ENCODE results near the gene LARP1.

The LARP1 gene

DNA sequence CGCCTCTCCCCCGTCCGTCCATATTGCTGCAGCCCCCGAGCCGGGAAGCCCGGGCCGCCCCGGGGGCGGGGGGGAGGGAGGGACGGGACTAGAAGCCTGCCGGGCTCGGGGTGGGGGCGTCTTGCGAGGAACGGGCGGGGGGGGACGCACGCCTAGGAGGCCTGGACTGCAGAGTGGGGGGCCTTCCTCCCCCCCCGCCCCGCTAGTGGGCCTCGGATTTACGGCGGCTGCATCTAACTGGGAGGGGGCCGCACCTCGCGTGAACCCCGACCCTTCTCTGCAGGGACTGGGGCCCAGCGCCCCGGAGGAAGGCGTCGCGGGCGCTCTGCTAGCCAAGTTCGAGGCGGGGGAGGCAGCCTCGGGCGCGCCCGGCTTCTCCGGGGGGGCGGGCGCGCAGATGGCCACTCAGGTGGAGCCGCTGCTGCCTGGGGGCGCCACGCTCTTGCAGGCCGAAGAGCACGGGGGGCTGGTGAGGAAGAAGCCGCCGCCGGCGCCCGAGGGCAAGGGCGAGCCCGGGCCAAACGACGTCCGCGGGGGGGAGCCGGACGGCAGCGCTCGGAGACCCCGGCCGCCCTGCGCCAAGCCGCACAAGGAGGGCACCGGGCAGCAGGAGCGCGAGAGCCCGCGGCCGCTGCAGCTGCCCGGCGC lies at the start of gene LARP1:
Gene LARP1, plus strand, starts transcription at position 17 of the 648 bp plus-strand sequence. Its CDS starts 381 bp downstream, at position 398.
- TF ChIP-seq, protein P1, sequence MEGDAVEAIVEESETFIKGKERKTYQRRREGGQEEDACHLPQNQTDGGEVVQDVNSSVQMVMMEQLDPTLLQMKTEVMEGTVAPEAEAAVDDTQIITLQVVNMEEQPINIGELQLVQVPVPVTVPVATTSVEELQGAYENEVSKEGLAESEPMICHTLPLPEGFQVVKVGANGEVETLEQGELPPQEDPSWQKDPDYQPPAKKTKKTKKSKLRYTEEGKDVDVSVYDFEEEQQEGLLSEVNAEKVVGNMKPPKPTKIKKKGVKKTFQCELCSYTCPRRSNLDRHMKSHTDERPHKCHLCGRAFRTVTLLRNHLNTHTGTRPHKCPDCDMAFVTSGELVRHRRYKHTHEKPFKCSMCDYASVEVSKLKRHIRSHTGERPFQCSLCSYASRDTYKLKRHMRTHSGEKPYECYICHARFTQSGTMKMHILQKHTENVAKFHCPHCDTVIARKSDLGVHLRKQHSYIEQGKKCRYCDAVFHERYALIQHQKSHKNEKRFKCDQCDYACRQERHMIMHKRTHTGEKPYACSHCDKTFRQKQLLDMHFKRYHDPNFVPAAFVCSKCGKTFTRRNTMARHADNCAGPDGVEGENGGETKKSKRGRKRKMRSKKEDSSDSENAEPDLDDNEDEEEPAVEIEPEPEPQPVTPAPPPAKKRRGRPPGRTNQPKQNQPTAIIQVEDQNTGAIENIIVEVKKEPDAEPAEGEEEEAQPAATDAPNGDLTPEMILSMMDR (conservative IDR thresholded peaks at IDR 0.05; ENCODE audit: low read depth), result no peak
- POLR2A ChIA-PET (ENCODE audit: low non-redundant PET), result no interaction called here
- CTCF ChIA-PET, result no interaction called here
- peak; percentile 37 for DNase-seq (ENCODE audit: low spot score)
- H3K27ac ChIP-seq, result peak within 1 kb of the TSS; percentile 87

DNA sequence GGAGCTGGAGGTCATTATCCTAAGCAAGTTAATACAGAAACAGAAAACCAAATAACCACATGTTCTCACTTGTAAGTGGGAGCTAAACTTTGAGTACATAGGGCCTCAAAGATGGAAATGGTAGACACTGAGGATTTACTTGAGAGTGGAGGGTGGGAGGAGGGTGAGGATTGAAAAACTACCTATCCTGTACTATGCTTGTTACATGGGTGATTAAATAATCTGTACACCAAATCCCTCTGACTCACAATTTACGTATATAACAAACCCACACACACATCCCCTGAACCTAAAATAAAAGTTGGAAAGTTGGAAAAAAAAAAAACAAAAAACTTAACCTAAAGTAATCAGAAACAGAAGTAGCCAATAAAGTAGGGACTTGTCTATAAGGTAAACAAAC lies 48.8 kb upstream of the LARP1 start:
- TF ChIP-seq, protein P1 (conservative IDR thresholded peaks at IDR 0.05; ENCODE audit: low read depth), result no peak
- no peak overlapping the region for H3K27ac ChIP-seq
- no peak for DNase-seq (ENCODE audit: low spot score)
- CTCF ChIA-PET, result no interaction called here
- POLR2A ChIA-PET (ENCODE audit: low non-redundant PET), result no interaction called here

DNA sequence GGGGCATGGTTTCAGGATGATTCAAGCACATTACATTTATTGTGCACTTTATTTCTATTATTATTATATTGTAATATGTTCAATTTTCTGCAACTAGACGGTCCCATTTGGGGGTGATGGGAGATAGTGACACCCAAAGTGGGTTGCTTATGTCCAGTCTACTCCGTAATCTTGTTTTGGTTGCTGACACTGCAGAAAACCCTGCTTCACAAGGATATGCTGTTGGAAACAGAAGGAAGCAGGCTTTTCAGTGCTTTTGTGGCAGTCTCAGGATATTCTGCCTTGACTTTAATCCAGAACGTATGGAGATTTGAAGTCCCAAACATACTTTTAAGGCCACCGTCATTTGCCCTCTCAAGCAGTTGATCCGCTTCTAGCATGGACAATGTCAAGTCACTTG lies 47.5 kb upstream of the LARP1 start:
- ChIA-PET CTCF (interaction anchor here (0.6 to 1.0 kb wide), 2 partner anchors 9 to 782 kb away, joined by 3 read pairs; no protein-coding TSS in a partner anchor), POLR2A (ENCODE audit: low non-redundant PET) (no interaction called here)

DNA sequence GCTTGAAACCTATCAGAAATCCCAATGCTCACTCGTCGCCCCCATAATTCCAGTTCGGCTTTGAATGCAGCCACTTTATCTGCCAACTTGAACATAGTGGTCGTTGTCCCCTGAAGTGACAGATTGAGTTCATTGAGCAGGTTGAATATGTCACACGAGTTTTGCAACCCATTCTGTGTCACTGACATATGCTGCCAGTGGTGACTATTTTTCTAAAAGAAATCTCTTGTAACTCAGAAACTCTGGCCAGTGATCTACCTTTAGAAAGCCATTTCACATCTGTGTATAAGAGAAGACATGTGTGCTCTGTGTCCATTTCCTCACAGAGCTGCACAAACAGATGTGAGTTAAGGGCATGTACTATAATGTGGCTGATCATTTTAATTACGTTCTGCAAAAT lies 47.0 kb upstream of the LARP1 start:
- TF ChIP-seq, protein P1 (conservative IDR thresholded peaks at IDR 0.05; ENCODE audit: low read depth), result no peak
- ChIA-PET POLR2A (ENCODE audit: low non-redundant PET) (no interaction called here), CTCF (interaction anchor here (1.0 kb wide), 1 partner anchor 10 kb away, joined by 3 read pairs; no protein-coding TSS in a partner anchor)
- H3K27ac ChIP-seq, result no peak overlapping the region
- no peak for DNase-seq (ENCODE audit: low spot score)

More for the DNA sequence above, 47.5 kb upstream of the LARP1 start:
- no peak for DNase-seq (ENCODE audit: low spot score)
- no peak overlapping the region for H3K27ac ChIP-seq
- TF ChIP-seq, protein P1 (conservative IDR thresholded peaks at IDR 0.05; ENCODE audit: low read depth), result no peak

DNA sequence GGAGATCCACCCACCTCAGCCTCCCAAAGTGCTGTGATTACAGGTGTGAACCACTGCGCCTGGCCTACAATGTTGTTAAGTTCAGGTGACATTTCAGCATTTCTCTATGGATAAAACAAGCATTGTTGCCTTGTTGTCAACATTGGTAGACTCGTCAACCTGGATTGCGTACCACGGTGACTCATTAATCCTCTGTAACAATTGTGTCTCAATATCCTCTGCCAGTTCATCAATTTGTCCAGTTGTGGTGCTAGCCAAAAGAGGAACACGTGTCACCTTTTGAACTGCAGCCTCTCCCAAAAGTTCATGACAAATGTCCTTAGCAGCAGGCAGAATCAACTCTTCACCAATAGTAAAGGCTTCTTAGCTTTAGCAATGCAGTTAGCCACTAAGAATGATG lies 46.3 kb upstream of the LARP1 start:
- ChIA-PET POLR2A (ENCODE audit: low non-redundant PET) (no interaction called here), CTCF (interaction anchor here (0.7 kb wide), 1 partner anchor 675 kb away, joined by 7 read pairs; no protein-coding TSS in a partner anchor)
- peak; percentile 49 for DNase-seq (ENCODE audit: low spot score)
- TF ChIP-seq, protein P1 (conservative IDR thresholded peaks at IDR 0.05; ENCODE audit: low read depth), result no peak
- no peak overlapping the region for H3K27ac ChIP-seq

DNA sequence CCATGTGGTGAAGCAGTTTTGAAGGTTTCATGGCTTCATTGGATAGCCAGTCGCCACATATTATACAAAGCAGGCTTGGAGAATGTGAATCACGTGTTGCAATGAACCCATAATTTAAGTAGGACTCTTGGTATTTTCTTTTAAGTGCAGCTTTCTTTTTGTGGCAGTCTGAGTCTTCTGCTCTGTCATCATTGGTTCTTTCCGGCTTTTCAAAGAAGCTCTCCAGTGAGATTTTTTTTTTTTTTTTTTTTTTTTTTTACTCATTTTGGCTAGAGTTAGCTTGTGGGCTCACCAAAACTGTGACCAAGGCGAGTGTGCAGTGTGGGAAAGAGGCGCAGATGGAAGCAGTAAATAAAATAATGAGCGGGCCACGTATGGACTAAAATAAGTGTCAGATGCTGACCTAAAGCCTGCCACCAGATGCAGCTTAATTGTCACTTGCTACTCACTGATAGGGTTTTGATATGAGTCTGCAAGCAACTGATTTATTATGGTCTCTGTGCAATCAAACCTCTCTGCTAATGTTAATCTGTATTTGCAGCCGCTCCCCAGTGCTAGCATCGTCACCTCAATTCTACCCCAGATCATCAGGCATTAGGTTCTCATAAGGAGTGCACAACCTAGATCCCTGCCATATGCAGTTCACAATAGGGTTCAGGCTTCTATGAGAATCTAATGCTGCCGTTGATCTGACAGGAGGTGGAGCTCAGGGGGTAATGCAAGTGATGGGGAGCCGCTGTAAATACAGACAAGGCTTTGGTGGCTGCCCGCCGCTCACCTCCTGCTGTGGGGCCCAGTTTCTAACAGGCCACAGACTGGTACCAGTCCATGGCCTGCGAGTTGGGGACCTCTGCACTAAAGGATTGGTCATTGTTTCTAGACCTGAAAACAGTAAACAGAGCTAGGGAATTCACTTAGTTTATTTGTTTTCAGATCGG lies 45.5 kb upstream of the LARP1 start:
- no peak for DNase-seq (ENCODE audit: low spot score)
- no peak overlapping the region for H3K27ac ChIP-seq
- POLR2A ChIA-PET (ENCODE audit: low non-redundant PET), result no interaction called here
- CTCF ChIA-PET, result interaction anchor here (0.7 kb wide), 1 partner anchor 674 kb away, joined by 7 read pairs; no protein-coding TSS in a partner anchor
- TF ChIP-seq, protein P1 (conservative IDR thresholded peaks at IDR 0.05; ENCODE audit: low read depth), result no peak
